HG02763 (cell line): ENCODE measurements around the gene ZNF638.

Experiments
- ATAC-seq: cut with Tn5 transposase; IDR thresholded peaks from one replicate; pipeline ENCODE4 v1.9.1; 2021; ENCODE audit warnings: mild to moderate bottlenecking, moderate library complexity; ENCODE audit not compliant: unreplicated experiment

ZNF638 gene

GRCh38 chr2:71455011-71455740 lies 123.6 kb downstream of the ZNF638 start:
- ATAC-seq = no peak

DNA sequence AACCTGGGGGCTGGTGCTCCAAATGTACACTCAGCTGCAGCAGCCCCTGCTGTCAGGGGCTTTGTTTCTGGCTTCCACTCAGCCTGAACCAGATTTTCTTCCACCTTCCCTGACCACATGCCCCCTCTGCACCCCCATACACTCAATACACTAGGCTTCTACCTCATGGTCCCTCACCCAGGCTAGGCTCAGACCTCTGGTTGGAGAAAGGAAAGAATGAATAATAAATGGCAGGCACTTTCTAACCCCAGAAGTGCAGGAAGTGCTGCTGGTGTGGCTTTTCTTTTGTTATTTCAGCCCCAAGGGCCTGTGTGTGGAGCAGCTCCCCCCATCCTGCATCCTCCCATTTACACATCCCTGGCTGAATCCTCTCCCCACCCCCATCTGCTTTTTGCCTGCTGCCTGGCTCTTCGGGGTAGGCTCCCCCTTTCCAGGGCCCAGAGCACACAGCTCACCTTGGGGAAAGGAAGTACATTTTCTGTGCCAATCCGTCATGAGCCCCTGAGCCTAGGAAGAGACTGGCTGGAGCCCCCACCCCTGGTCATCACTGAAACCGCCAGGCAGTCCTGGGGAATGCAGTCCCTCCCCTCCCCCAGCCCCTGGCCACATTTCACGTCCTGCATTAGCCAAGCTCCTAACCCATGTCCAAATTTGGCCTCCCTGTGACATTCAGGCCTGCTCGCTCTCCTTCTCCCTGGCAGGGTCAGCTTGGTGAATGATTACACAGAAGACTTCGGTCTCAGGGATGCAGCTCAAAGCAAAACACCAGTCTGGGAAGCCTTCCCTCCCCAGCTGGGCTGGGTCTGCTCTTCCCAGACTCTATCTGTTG lies 124.4 kb downstream of the ZNF638 start:
- no peak for ATAC-seq

DNA sequence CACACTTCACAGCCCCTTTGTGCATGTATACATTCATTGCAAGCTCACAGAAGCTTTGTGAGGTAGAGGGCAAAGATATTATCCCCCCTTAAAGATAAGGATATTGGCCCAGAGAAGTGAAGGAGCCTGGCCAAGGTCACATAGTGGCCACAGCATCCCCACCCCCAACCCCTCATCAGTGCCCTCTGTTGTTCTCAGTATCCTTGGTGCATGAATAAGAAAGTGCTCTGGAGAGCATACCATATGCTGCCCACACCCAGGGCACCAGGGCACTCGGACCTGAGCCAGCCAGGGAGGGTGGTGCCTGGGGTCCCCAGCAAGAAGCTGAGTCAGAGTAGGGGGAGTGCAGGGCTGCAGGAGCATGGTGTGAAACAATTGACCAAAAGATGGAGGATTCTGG lies 125.0 kb downstream of the ZNF638 start:
- ATAC-seq = no peak

GRCh38 chr2:71457123-71457915 lies 125.7 kb downstream of the ZNF638 start:
- ATAC-seq = no peak

DNA sequence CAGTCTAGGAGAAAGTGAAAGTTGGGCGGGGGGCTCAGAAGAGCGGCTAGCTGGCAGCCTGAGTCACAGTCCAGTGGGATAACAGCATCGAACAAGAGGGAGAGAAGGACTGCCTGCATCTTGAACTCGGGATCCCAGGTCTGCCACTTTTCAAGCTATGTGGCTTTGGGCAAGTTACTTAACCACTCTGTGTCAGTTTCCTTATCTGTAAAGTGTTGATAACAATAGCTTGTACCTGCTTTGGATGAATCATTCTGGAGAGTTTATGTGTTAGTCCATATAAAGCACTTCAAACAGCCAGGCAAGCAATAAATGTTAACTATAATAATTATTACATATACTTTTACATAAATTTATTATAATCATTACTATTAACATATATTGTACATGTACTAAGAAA lies 126.3 kb downstream of the ZNF638 start:
- ATAC-seq = no peak

DNA sequence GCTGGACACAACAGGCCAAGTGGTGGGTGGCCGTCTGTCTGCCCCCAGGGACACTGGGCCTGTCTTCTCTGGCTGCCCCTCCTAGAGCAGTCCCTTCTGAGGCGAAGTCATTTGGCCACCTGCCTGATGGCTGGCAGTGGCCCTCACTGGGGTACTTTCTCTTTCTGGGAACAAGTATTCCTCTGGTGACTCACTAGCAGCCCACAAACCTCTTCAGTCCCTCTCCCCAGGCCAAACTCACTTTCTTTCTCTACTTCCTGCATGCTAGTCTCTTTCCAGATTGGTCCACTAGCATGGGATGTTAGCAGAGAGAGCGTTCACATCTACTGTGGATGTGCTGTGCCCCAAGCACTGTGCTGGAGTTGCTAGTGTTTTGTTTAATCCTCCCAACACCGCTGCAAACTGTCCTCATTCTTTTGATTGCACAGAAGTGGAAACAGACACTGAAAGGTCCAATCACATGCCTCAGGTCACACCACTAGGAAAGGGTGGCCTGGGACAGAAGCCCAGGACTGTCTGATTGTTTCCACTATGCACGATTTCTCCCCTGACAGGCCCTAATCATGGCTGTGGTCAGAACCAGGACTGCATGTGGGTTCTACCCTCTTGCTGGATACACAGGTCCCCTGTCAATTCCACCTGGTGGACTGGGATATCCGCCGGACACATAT lies 127.0 kb downstream of the ZNF638 start:
- ATAC-seq = no peak

DNA sequence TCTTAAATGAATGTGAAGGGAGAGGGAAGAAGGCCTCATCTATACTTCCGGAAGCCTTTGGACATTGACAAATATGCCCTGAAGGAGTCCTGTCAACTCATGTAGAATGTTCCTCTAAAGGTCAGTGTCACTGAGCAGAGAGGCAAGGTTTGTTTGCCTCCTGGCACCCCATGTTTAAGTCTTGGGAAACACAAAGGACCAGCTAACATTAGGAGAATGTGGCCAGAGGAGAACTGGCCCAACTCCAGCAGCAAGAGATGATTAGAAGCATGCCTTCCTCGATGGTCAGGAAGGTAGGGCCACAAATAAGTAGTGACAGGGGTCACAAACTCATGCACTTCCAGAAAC lies 127.5 kb downstream of the ZNF638 start:
- ATAC-seq = no peak

DNA sequence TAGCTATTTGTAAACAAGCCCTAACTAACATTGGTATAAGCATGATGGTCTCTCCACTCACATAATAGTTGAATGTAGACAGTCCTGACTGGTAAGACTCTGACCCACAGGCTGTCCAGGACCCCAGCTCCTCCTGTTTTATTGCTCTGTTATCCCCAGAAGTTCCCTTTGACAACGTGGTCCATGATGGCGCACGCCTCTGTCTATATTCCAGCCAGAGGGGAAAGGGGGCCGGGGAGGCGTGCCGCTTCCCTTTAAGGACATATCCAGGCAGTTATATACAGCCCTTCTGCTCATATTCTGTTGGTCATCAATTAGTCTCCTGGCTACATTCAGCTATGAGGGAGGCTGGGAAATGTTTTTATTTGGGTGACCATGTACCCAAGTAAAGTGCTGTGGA lies 128.5 kb downstream of the ZNF638 start:
- no peak for ATAC-seq

- no peak for ATAC-seq
These were observed 129.2 kb downstream of the ZNF638 start for GRCh38 chr2:71460595-71461303.

- no peak for ATAC-seq
These were observed 129.7 kb downstream of the ZNF638 start for GRCh38 chr2:71461304-71461671.

GRCh38 chr2:71462056-71462605 lies 130.5 kb downstream of the ZNF638 start:
- ATAC-seq = no peak

DNA sequence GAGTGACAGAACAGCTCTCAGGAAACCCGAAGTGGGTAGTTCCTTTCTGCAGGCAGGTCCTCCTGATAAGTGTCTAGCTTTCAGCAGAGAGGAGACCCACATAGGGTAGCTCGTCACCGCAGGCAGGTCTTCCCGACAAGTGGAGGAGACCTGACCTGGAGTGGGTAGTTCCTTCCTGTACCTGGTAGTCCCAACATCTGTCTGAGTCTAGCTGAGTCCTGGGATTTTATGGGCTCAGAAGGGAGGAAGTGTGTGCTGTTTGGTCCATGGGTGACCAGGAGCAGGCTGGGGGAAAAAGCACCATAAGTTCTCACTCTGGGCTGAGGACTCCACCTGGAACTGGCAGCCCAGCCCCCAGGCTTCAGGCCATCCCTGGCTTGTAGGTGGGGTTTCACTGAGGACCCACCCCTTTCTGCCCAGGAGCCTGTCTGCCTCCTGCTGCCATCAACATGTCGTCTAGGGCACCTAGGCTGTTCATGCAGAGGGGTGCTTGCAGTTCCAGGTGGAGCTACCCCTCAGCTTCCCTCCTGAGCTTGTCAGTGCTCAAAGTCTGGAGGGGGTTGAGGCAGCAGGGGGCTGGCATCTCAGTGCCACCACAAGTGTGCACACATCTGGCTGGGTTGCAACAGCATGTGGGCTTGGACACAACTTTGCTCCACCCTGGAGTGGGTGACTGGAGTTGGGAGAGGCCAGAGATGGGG lies 131.2 kb downstream of the ZNF638 start:
- ATAC-seq = no peak

GRCh38 chr2:71463342-71463654 lies 131.7 kb downstream of the ZNF638 start:
- no peak for ATAC-seq

DNA sequence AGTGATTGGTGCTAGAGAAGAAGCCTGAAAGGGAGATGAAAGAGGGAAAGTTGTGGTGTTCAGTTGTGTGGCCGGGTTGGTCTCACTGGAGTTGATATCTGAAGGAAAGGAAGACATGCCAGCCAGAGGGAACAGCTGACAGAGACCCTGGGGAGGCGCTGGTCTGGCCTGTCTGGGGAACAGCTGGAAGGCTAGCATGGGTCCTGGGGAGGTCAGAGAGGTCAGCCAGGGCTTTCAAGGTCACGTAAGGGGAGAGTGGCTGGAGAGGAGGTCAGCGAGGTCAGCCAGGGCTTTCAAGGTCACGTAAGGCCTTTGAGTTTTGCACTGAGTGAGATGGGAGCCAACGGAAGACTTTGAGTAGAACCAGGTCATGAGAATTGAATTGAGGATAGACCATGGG lies 132.8 kb downstream of the ZNF638 start:
- ATAC-seq = no peak

- ATAC-seq = no peak
These were observed 133.8 kb downstream of the ZNF638 start for GRCh38 chr2:71465356-71465755.

DNA sequence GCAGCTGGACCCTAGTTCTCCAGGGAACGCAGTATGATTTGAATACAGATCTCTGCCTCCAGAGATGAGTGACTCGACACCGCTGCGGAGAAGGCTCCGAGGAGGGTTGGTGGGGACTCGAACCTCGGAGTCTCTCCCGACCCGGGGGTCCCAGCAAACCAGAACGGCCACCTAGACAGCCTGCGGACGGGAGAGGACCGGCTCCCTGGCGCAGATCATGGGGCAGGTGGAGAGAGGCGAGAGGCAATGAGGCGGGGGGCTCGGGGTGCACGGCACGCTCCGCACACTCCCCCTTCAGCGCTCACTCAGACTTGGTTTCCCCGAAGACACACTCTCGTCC lies 134.3 kb downstream of the ZNF638 start:
- no peak for ATAC-seq

GRCh38 chr2:71466301-71467179 lies 135.0 kb downstream of the ZNF638 start:
- no peak for ATAC-seq

DNA sequence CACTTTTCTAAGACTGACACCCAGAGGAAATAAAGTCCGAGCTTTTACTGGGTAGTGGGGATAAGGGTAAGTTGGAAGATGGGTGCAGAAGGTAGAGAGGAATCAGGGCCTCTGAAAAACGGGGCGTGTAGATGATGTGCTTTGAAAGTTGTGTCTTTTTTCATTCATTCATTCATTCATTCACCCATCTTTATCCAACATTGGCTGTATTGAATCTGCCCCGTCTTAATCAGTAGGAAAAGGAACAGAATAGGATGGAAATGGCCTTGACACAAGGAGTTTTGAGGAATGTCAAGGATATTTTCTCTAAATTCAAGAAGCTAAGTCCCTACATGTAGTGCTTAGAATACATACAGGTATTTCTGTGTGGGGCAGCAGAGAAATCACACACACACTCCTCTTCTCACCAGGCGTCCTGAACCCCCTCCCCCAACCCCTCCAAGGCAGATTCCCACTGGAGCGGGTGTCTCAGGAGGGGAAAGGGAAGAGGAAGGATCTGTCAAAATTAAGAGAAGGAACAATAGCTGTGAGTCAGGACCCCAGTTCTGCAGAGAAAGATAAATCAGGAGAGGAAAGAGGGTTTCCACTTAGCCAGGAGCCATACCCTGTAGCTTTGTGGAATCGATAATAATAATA lies 135.7 kb downstream of the ZNF638 start:
- no peak for ATAC-seq
